ENCODE data around the gene NTPCR.

- no peak for TF ChIP-seq CTCF (optimal IDR thresholded peaks at IDR 0.05 in 1 of 3, IDR thresholded peaks at IDR 0.05 in 1 of 3, conservative IDR thresholded peaks at IDR 0.05 in 1 of 3; ENCODE audit: extremely low read depth in 1 of 3, insufficient read depth in 2 of 3, low read length in 3 of 3)
- TF ChIP-seq EZH2 (IDR thresholded peaks at IDR 0.05; ENCODE audit: low read length): no peak
Measured at GRCh38 chr1:232938926-232939325, 11.5 kb upstream of the NTPCR start.
